Parathyroid adenoma (tissue), 2 donors: ENCODE results near the gene CEP85L.

Experiments used
- H2AFZ ChIP-seq: fragments of 300-600 bp; sonication (generic); one replicate; pipeline ENCODE4 v1.7.0; 2017; ENCODE audit warnings: antibody characterized with exemption, mild to moderate bottlenecking
- H3K27ac ChIP-seq: fragments of 300-600 bp; sonication (generic); one replicate; pipeline ENCODE4 v1.7.0; 2017
- H3K27me3 ChIP-seq: fragments of 300-600 bp; sonication (generic); one replicate; pipeline ENCODE4 v1.7.0; 2017; ENCODE audit warnings: low read length; ENCODE audit not compliant: control insufficient read depth, insufficient read depth
- H3K36me3 ChIP-seq: fragments of 300-600 bp; sonication (generic); one replicate; pipeline ENCODE4 v1.7.0; 2017; ENCODE audit warnings: low read length; ENCODE audit not compliant: control insufficient read depth, insufficient read depth
- H3K4me1 ChIP-seq: fragments of 300-600 bp; sonication (generic); one replicate; pipeline ENCODE4 v1.7.0; 2017; ENCODE audit warnings: control low read depth
- H3K4me2 ChIP-seq: fragments of 300-600 bp; sonication (generic); one replicate; pipeline ENCODE4 v1.7.0; 2017; ENCODE audit warnings: low read length
- H3K4me3 ChIP-seq: fragments of 300-600 bp; sonication (generic); one replicate; pipeline ENCODE4 v1.7.0; 2017; ENCODE audit warnings: low read depth, low read length
- H3K79me2 ChIP-seq: fragments of 300-600 bp; sonication (generic); one replicate; pipeline ENCODE4 v1.7.0; 2017; ENCODE audit warnings: control low read depth
- H3K9ac ChIP-seq: fragments of 300-600 bp; sonication (generic); one replicate; pipeline ENCODE4 v1.7.0; 2017; ENCODE audit warnings: mild to moderate bottlenecking
- H3K9me3 ChIP-seq: fragments of 300-600 bp; sonication (generic); one replicate; pipeline ENCODE4 v1.7.0; 2017; ENCODE audit warnings: low read length; ENCODE audit not compliant: control insufficient read depth
- CTCF ChIP-seq: fragments of 300-600 bp; sonication (generic); IDR thresholded peaks from one replicate; pipeline ENCODE4 v1.7.0; 2017; ENCODE audit warnings: antibody characterized with exemption, mild to moderate bottlenecking
- donor health status: primary hyperparathyroidism.

The CEP85L gene

GRCh38 chr6:118620202-118620601 is 31.2 kb downstream of the CEP85L start:
- H3K4me1 ChIP-seq, result no peaks in the 10 kb centered on the region
- H3K9ac ChIP-seq, result no peak overlapping the region
- H3K4me2 ChIP-seq, result no peak overlapping the region
- no peak overlapping the region for H3K27ac ChIP-seq
- no peak overlapping the region for H3K4me3 ChIP-seq
- no peaks in the 10 kb centered on the region for H3K9me3 ChIP-seq
- H2AFZ ChIP-seq, result no peak overlapping the region
- H3K79me2 ChIP-seq, result peaks cover 50% of the 10 kb centered on the region
- H3K36me3 ChIP-seq, result no peaks in the 10 kb centered on the region
- no peaks in the 10 kb centered on the region for H3K27me3 ChIP-seq
- no peak for TF ChIP-seq CTCF

GRCh38 chr6:118618676-118619377 is 32.6 kb downstream of the CEP85L start:
- Histone ChIP-seq H3K9me3 (no peaks in the 10 kb centered on the region), H3K79me2 (peaks cover 41% of the 10 kb centered on the region), H3K4me2 (no peak overlapping the region), H3K9ac (no peak overlapping the region), H3K36me3 (no peaks in the 10 kb centered on the region), H3K27ac (no peak overlapping the region), H3K4me3 (no peak overlapping the region), H2AFZ (no peak overlapping the region), H3K4me1 (no peaks in the 10 kb centered on the region), H3K27me3 (no peaks in the 10 kb centered on the region)
- peak; percentile 90 for TF ChIP-seq CTCF

GRCh38 chr6:118617417-118617816 is 34.0 kb downstream of the CEP85L start:
- H3K36me3 ChIP-seq, result no peaks in the 10 kb centered on the region
- TF ChIP-seq CTCF, result no peak

GRCh38 chr6:118611334-118611733 is 40.1 kb downstream of the CEP85L start:
- H3K9me3 ChIP-seq, result no peaks in the 10 kb centered on the region
- no peak overlapping the region for H3K4me3 ChIP-seq
- no peak for TF ChIP-seq CTCF

More at GRCh38 chr6:118617417-118617816, 34.0 kb downstream of the CEP85L start:
- H3K9me3 ChIP-seq, result no peaks in the 10 kb centered on the region
- H3K4me1 ChIP-seq, result no peaks in the 10 kb centered on the region
- H3K4me2 ChIP-seq, result no peak overlapping the region
- no peak overlapping the region for H3K4me3 ChIP-seq
- no peak overlapping the region for H2AFZ ChIP-seq
- no peaks in the 10 kb centered on the region for H3K27me3 ChIP-seq
- H3K27ac ChIP-seq, result no peak overlapping the region
- H3K9ac ChIP-seq, result no peak overlapping the region
- H3K79me2 ChIP-seq, result peaks cover 34% of the 10 kb centered on the region

GRCh38 chr6:118606858-118607257 is 44.5 kb downstream of the CEP85L start:
- Histone ChIP-seq H2AFZ (no peak overlapping the region), H3K9me3 (no peaks in the 10 kb centered on the region), H3K4me3 (no peak overlapping the region), H3K27me3 (no peaks in the 10 kb centered on the region), H3K9ac (no peak overlapping the region), H3K4me1 (no peaks in the 10 kb centered on the region), H3K27ac (no peak overlapping the region), H3K4me2 (no peak overlapping the region), H3K79me2 (peaks cover 57% of the 10 kb centered on the region), H3K36me3 (no peaks in the 10 kb centered on the region)
- no peak for TF ChIP-seq CTCF

More at GRCh38 chr6:118611334-118611733, 40.1 kb downstream of the CEP85L start:
- Histone ChIP-seq H3K36me3 (no peaks in the 10 kb centered on the region), H3K27me3 (no peaks in the 10 kb centered on the region), H3K4me1 (no peaks in the 10 kb centered on the region), H2AFZ (no peak overlapping the region), H3K79me2 (peaks cover 47% of the 10 kb centered on the region), H3K27ac (no peak overlapping the region), H3K4me2 (no peak overlapping the region), H3K9ac (no peak overlapping the region)
